Pancreas (tissue), 10 donors: ENCODE results near the gene ZNHIT2. TPM values are rescaled to one million over a fixed set of nuclear protein-coding genes. Genes with fewer than 3 reads are reported as not detected.

Experiments
- ATAC-seq, 4 donors: fragments of 200-7000 bp; cut with Tn5 transposase; one replicate each; pipeline versions ENCODE4 v1.8.0 to v1.9.1; 2020; ENCODE audit warnings: mild to moderate bottlenecking in 4 of 4, moderate library complexity in 4 of 4
- DNase-seq, 6 donors: peaks; one replicate each; pipeline ENCODE4 v3.0.0-alpha.2; 2020
- FAIRE-seq: peaks from 2 replicates; lab custom pipeline; 2012; peaks lifted over from hg19 to GRCh38; lab: Jason Lieb, UNC
- H3K27ac ChIP-seq, 4 donors: fragments of 200-600 bp; sonication (generic); 1 replicate in 3 of 4; 2 replicates in 1 of 4; pipeline versions ENCODE4 v1.5.0 to v1.8.0; 2020
- H3K27me3 ChIP-seq, 4 donors: fragments of 200-600 bp; one replicate each; pipeline ENCODE4 v1.8.0; 2021
- H3K36me3 ChIP-seq, 3 donors: fragments of 200-600 bp; sonication (generic) in 1 of 3; one replicate each; pipeline versions ENCODE4 v1.5.0 to v1.8.0; 2020 to 2021
- H3K4me1 ChIP-seq, 3 donors: fragments of 200-600 bp; one replicate each; pipeline ENCODE4 v1.8.0; 2021
- H3K4me3 ChIP-seq, 4 donors: fragments of 200-600 bp; sonication (generic) in 2 of 4; one replicate each; pipeline versions ENCODE4 v1.5.0 to v1.8.0; 2020 to 2021
- H3K9me3 ChIP-seq, 4 donors: fragments of 200-600 bp; one replicate each; pipeline ENCODE4 v1.8.0; 2021
- CTCF ChIP-seq, 4 donors: fragments of 200-600 bp; sonication (generic) in 3 of 4; IDR thresholded peaks; one replicate each; pipeline versions ENCODE4 v1.5.0 to v1.8.0; 2021; ENCODE audit warnings: antibody characterized with exemption in 4 of 4
- WGBS, 2 donors: extraction: QIAGEN DNeasy Blood & Tissue Kit; methylation state at CpG; one replicate each; pipeline ENCODE4 v1.1.7; 2013; 5-methylcytosine and 5-hydroxymethylcytosine counted together
- intact Hi-C, 3 donors: fragments of 100-400 bp; cut with DNase I; formaldehyde crosslinking; loops; one replicate each; pipeline versions ENCODE4 v1.11.1 to v1.14.2; 2022
- polyA plus RNA-seq, 2 donors: library from polyadenylated mRNA; stranded (reverse); fragments of 200-250 nt; gene quantifications; one replicate each; pipeline ENCODE4 v1.2.3, GENCODE V29; 2013
- total RNA-seq, 6 donors: library from RNA; stranded (reverse); fragmentation: NEBNext Ultra II Directional in 4 of 6; extraction: Animal tissue kit (Norgen Biotek cat#: 25700) in 4 of 6; gene quantifications; one replicate each; pipeline versions ENCODE4 v1.2.1 to v1.2.4, GENCODE V29; 2021 to 2023
- donor health status: healthy with polysubstance abuse.
- donor health status: DM: no; HTN: no; CAD: no; lungs with moderate emphysema.
- donor health status: DM: no; HTN: no; CAD: no.
- donor health status: control.
- donor health status: control.
- donor health status: Bipolar disorder and iron deficiency.
- donor health status: DM: yes; HTN: yes; CAD: no.
- donor health status: DM: no; HTN: no; CAD: no.
- donor health status: DM: no; HTN: no; CAD: no.
- donor health status: DM: yes; HTN: yes; CAD: no.

Gene ZNHIT2
- total and polyA plus RNA-seq, 8 donors: 4.3 to 17.8 (median 7.4) TPM

- peak overlapping the region in 3 of 4 donors; percentile 51 to 70 (median 57) for H3K4me3 ChIP-seq
- FAIRE-seq (no peak), DNase-seq (peak in 3 of 6 donors; percentile 65 to 84 (median 83)), ATAC-seq (no peak)
- WGBS, 2 donors: 17% methylated on average over 14 of the region's 14 CpGs
- no peaks in the 10 kb centered on the region for H3K9me3 ChIP-seq
- intact Hi-C loops: loop anchor here in 1 of 3 donors (10.0 kb wide), 1 partner anchor 99 kb away; the partner anchor contains the start of gene ARL2
- no peak for TF ChIP-seq CTCF (IDR thresholded peaks at IDR 0.05)
- H3K4me1 ChIP-seq: peaks cover 31 to 39% (median 38%) of the 10 kb centered on the region in 3 donors
- peak overlapping the region; percentile 58 to 88 (median 70) for H3K27ac ChIP-seq
- peaks cover 0 to 15% (median 4%) of the 10 kb centered on the region in 3 donors for H3K36me3 ChIP-seq
- H3K27me3 ChIP-seq: no peaks in the 10 kb centered on the region
Observed at GRCh38 chr11:65113361-65113756, 4.1 kb downstream of the ZNHIT2 start.

- intact Hi-C loops: loop anchor here in 1 of 3 donors (10.0 kb wide), 1 partner anchor 98 kb away; the partner anchor contains the start of gene ARL2
- WGBS, 2 donors: 5 to 7% methylated on average over 50 to 57 of the region's 57 CpGs
- no peaks in the 10 kb centered on the region for H3K27me3 ChIP-seq
- peak overlapping the region; percentile 58 to 88 (median 70) for H3K27ac ChIP-seq
- peak; percentile 82 to 88 (median 87) for TF ChIP-seq CTCF (IDR thresholded peaks at IDR 0.05)
- peak overlapping the region; percentile 31 to 70 (median 54) for H3K4me3 ChIP-seq
- no peak for FAIRE-seq
- peak; percentile 55 to 66 (median 60) for ATAC-seq
- H3K36me3 ChIP-seq: peaks cover 0 to 20% (median 7%) of the 10 kb centered on the region in 3 donors
- DNase-seq: peak in 5 of 6 donors; percentile 63 to 91 (median 86)
- H3K9me3 ChIP-seq: no peaks in the 10 kb centered on the region
- peaks cover 31 to 39% (median 38%) of the 10 kb centered on the region in 3 donors for H3K4me1 ChIP-seq
Observed at GRCh38 chr11:65112546-65113360, 4.7 kb downstream of the ZNHIT2 start.

- ATAC-seq (peak; percentile 80 to 92 (median 85)), DNase-seq (peak; percentile 95 to 99 (median 98)), FAIRE-seq (no peak)
- WGBS, 2 donors: 1% methylated on average over 34 to 64 of the region's 64 CpGs
- no peak for TF ChIP-seq CTCF (IDR thresholded peaks at IDR 0.05)
- no peaks in the 10 kb centered on the region for H3K9me3 ChIP-seq
- peak within 1 kb of the TSS; percentile 58 to 88 (median 70) for H3K27ac ChIP-seq
- intact Hi-C loops: loop anchor here in 1 of 3 donors (10.0 kb wide), 1 partner anchor 97 kb away; the partner anchor contains the start of gene ARL2
- peaks cover 31 to 39% (median 38%) of the 10 kb centered on the region in 3 donors for H3K4me1 ChIP-seq
- H3K4me3 ChIP-seq: peak within 1 kb of the TSS; percentile 31 to 70 (median 54)
- peaks cover 0 to 23% (median 7%) of the 10 kb centered on the region in 3 donors for H3K36me3 ChIP-seq
- no peaks in the 10 kb centered on the region for H3K27me3 ChIP-seq
Observed at GRCh38 chr11:65111744-65112545, 5.6 kb downstream of the ZNHIT2 start, which contains the start of gene TM7SF2. Gene TM7SF2 (plus strand): TSS chr11:65111872. CDS start chr11:65112016, 144 bp downstream.

GRCh38 chr11:65111159-65111743 is 6.2 kb downstream of the ZNHIT2 start:
- ATAC-seq (no peak), FAIRE-seq (no peak), DNase-seq (peak in 1 of 6 donors; percentile 39)
- Histone ChIP-seq H3K9me3 (no peaks in the 10 kb centered on the region), H3K36me3 (peaks cover 0 to 23% (median 7%) of the 10 kb centered on the region in 3 donors), H3K27ac (peak overlapping the region in 1 of 4 donors; percentile 75), H3K4me3 (peak overlapping the region in 2 of 4 donors; percentile 57 to 70), H3K4me1 (peaks cover 27 to 35% (median 34%) of the 10 kb centered on the region in 3 donors), H3K27me3 (no peaks in the 10 kb centered on the region)
- intact Hi-C loops: loop anchor here in 1 of 3 donors (10.0 kb wide), 1 partner anchor 96 kb away; the partner anchor contains the start of gene ARL2
- WGBS, 2 donors: 53 to 54% methylated on average over 28 to 31 of the region's 31 CpGs
- no peak for TF ChIP-seq CTCF (IDR thresholded peaks at IDR 0.05)
